Measurements from ENCODE around the gene NRG3.

DNA sequence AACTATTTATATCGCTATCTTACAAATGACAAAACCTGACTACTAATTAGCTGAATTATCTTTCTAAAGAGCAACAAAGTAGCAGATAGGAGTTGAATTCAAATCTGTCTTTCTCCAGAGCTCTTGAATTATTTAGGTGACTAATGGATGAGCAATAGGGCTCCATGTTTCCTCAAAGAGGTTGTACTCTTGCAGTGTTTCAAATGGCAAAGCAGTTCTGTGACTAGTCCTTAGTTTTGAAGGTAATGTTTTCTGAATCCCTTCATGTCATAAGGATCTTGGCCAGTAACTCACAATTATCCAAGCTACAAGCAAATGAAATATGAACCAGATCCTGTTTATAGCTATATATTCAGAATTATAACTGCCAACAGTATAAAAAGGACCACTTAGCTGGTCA is 999.7 kb downstream of the NRG3 start:
- no peak for TF ChIP-seq TAF1 (IDR thresholded peaks at IDR 0.05; ENCODE audit: borderline replicate concordance, low read depth, low read length)
- no peak for TF ChIP-seq POLR2AphosphoS5 (IDR thresholded peaks at IDR 0.05; ENCODE audit: low read depth, low read length)

Measured in GM12892 (cell line).